HG03045 (cell line): Measurements from ENCODE around the gene TAMM41.
"Not testable (repeated sequence)": the region's sequence is repeated elsewhere in the genome, so short reads cannot be mapped to it uniquely, and the experiment has no call there.

Source experiments
- ATAC-seq: cut with Tn5 transposase; IDR thresholded peaks from one replicate; pipeline ENCODE4 v1.9.1; 2021; ENCODE audit warnings: mild to moderate bottlenecking, moderate library complexity; ENCODE audit not compliant: unreplicated experiment

TAMM41 gene

DNA sequence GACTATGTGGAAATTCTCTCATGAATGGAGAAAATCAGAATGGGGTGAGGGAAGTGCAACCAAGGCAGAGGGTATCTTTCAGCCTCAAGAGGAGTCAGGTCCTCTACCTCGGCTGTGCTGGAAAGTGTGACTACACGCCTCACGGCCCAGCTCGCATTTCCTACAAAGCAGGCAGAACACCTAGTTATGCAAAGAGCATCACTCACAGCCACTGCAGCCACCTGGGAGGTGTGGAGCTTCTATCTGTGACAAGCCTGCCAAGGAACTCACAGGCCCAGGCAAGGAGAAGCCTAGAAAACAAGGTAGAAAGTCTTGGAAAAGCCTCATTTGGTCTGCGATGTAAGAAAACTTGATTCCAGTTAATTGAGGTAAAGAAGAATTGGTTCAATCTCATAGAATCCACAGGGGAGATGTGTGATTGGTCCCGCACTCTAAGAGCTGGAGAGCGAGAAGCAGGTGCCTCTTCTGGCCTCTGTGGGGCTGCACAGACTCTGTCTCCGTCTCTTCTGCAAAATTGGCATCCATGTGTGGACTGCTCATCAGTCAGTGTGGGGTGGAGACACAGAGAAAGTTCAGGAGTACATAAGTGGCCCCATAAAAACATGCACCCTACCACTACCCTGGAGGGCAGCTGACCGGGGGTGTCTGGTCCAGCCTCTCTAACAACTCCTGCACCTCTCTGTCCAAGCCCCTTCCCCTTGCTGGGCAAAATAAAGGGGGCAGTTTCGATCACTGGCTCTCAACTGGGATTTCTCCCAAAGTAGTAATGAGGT is 76.8 kb downstream of the TAMM41 start:
- no peak for ATAC-seq

- ATAC-seq = no peak
Observed at GRCh38 chr3:11768604-11769003, 78.1 kb downstream of the TAMM41 start.

GRCh38 chr3:11764931-11765363 is 81.7 kb downstream of the TAMM41 start:
- no peak for ATAC-seq

- no peak for ATAC-seq
Observed at GRCh38 chr3:11759996-11760395, 86.7 kb downstream of the TAMM41 start.

DNA sequence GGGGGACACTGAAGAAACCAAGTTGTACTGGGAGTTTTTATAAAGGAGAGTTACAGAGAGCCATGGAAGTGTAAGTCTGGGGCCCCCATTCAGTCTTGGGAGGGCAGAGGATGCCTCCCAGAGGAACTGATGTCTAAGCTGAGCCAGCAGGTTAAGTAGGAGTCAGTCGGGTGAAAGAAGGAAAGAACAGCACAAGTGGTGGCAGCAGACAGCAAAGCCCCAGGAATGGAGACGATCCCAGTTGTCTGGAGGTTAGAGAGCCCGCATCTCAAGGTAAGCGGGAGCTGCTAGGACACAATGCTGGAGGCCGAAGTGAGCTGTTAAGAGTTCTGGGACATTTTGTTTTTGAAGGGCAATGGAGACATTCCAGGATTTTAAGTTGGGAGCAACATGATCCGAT is 88.8 kb downstream of the TAMM41 start:
- ATAC-seq = no peak

DNA sequence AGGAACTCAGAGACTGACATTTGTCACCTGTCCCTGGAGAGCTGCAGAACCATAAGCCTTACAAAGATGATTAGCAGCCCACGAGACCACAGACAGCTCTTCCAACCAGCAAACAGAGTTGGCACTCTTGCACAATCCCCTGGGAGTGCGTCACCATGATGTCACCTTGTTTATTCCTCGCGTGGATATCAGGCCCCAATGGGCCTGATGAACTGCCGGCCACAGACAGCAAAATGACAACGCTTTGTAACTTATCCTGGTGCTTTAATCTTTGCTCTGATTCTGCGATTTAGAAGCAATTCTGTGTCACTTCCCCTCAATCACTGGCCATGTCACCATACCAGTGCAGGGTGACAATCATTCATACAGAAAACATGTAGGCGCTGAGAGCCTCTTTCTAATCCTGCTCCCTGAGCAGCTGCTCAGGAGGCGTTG is 89.2 kb downstream of the TAMM41 start:
- ATAC-seq = no peak

GRCh38 chr3:11755276-11755675 is 91.4 kb downstream of the TAMM41 start:
- no peak for ATAC-seq

DNA sequence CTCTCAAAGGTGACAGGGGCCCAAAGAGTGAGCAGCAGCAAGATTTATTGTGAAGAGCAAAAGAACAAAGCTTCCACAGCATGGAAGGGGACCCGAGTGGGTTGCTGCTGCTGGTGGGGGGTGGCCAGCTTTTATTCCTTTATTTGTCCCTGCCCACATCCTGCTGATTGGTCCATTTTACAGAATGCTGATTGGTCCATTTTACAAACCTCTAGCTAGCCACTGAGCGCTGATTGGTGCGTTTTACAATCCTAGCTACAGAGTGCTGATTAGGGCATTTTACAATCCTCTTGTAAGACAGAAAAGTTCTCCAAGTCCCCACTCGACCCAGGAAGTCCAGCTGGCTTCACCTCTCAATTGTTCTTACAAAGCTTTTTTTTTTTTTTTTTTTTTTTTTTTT is 94.4 kb downstream of the TAMM41 start:
- ATAC-seq = not testable (repeated sequence)

- not testable (repeated sequence) for ATAC-seq
Observed at GRCh38 chr3:11748306-11748705, 98.4 kb downstream of the TAMM41 start.
